ENCODE results near the gene EDN3.

EDN3 gene

DNA sequence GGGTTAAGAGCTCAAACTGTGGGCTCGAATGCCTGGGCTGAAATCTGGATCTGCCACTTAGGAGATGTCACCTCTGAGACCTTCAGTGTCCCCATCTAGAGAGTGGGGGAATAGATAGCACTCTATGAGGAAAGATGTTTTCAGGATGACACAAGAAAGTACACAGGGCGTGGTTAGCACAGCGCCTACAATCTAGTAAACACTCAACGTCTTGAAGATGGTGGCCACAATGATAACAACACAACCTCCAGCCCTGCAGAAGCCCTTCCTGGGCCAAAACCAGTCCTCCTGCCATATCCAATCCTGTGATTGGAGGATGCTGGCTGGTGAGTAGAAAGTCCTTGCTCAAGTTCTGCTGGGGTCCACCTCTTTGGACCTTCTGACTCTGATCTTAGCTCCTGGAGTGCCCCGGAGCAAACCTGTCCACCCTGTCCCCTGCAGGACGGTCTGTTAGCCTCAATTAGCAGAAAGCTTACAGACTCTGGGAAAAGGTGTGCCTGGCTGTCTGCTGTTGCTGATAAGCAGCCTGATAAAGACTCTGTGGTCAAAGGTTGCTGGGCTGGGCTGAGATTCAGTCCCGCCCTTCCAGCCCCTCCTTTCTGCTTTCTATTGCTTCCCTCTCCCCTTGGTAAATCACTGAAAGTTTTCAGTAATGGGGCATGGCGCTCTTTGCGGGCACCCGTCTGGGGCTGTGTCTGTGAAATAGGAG, 8.2 kb downstream of the EDN3 start:
- DNase-seq: no peak

DNA sequence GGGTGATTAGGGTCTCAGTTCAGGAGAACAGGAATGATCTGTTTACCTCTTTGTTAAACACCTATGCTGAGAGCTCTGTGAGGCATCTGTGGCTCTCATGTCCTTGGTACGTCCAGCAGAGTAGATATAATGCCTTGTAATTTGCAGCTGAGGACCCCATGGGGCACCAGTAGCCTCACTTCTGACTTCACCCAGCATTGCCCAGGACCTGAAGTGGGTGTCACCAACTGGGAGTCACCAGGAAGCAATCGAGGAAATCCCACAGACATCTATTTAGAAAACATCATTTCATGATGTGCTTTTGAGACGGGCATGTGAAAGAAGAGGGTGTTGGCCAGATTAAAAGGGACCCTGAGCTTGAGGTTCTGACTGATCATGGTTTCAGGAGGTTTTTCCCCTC, 8.8 kb downstream of the EDN3 start:
- no peak for DNase-seq

DNA sequence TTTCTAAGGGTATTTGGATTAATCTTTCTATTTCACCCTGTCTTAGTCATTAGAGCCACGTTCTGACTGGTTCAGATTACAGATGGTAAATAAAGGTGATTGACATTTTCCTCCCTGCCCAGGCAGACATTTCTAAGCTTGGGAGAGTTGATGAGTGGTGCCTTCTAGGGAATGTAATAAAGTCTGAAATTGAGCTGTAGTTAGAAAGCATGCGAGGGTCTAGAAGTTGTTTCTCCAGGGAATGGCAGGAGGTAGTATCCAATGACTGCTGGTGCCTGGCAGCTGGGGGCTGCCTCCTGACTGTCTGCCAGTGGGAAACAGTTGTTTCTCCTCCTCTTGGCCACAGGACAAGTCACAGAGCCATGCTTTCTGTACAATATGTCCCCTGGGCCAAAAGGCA, 14.6 kb downstream of the EDN3 start:
- no peak for DNase-seq

DNA sequence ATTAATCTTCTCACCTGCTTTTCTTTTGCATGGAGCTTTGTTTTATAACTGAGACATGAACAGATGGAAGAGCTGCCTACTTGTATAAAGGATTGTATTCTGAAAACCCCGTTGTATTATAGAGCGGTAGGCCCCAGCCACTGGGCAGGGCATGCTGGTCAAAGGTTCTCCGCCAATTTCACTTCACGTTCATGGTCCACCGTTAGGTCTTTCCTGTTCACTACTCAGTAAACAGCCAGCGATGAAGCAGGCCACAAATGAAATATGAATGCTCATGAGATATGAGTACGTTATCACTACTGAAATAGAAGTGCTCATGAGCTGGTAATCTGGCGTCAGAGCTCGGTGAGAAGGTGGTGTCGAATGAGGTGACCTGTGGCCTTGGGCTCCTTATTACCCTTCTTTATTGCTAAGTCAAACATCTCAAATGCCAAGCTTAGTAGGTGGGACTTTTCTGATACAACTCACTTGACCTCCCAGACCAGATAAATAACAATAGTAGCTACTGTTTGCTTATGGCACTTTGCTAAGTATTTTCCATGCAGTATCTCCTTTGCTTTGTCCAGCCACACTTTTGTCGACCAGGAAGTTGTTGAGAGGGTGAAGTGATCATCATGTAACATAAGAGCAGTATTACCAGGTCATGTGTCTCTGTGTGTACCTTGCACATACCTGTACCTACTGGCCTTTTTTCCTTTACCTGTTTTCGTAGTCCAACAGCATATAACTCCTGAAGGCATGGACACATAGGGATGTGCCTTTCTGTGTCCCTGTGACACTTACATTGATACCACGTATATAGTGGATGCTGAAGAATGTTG, 16.7 kb downstream of the EDN3 start:
- DNase-seq: no peak

DNA sequence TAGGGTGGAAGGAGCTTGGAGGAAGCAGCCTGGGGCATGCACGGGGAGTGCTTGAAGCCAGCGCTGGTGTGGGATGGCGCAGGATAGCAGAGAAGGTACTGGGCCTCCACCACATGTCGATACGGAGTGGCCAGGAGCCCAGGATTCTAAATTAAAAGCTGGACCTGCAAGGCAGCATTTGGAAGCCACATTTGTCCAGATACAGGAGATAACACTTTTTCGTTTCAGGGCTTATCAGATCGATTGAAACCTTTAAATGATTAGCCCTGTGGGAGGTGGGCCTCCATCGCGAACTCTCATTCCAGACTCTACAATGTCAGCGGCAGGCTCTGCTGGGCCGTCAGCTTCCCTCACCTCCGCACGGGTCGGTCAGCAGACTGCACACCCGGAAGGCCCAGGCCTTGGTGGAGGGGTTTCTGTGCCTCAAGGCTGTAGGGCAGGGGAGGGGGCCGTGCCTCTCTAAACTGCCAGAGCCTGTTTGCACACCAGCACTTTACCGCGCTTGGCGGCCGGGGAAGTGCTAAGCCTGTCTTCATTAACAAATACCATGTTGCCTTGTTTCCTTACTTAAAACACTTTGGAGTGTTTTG, 17.9 kb downstream of the EDN3 start:
- DNase-seq: no peak

DNA sequence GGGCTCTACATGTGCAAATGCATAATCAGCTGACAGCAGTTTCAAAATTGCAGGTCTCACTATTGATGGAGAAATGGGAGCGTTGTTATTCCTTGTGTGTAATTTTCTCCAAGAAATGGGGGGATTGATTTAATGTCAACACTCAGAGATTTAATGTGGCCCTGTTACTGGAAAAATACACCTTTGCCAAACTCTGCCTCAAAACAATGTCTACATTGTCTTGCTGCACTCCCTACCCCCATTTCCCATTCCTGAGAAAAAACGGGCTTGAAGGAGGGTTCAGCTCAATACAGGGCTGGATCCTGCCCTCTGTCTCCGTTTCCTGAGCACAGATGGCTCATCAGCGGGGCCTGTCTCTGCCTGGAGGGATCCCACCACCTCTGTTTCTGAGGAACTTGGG, 18.4 kb downstream of the EDN3 start:
- no peak for DNase-seq

DNA sequence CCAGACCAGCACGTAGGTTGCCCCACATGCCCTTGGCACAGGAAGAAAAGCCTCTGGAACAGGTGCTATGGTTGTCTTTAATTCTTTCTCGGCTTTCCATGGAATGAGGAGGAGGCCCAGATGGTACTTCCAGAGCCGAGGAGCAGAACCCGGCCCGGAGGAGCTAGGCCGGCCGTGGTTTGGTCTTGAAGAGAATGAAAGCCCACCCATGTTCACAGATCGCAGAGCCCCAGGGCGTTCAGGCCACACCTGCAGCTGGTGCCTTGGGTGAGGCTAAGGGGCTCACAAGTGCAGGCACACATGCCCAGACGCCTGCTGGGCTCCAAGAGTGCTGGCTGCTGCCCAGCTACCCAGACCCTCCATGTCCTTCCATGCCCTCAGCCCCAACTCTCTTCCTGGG, 20.0 kb downstream of the EDN3 start:
- DNase-seq: no peak

DNA sequence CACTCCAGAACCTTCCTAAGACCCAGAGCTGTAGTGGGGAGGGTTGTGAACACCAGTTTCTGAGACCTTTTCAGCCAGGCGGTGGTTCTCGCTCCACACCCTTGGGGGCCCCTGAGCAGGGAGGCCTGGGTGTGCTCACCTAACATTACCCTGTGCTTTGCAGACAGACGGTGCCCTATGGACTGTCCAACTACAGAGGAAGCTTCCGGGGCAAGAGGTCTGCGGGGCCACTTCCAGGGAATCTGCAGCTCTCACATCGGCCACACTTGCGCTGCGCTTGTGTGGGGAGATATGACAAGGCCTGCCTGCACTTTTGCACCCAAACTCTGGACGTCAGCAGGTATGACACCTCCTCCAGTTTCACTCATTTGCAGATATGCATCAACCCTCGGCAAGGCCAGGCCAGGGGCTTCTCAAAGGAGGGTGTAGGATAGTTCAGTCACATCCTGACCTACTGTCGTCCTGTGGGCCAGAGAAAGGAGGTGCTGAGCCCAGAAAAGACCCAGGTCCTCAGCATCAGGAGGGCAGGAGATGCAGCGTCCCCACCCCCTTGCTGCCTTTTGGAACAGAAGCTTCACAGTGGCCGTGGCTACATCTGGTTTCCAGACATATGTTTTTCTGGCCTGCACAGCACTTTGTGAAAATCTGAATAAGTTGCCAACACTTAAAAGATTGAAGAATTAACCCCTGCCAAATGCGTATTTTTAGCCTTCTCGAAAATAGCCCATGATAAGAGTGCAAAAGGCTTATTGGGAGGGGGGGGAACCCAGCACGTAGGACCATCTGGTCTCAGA, 20.6 kb downstream of the EDN3 start:
- DNase-seq: no peak

DNA sequence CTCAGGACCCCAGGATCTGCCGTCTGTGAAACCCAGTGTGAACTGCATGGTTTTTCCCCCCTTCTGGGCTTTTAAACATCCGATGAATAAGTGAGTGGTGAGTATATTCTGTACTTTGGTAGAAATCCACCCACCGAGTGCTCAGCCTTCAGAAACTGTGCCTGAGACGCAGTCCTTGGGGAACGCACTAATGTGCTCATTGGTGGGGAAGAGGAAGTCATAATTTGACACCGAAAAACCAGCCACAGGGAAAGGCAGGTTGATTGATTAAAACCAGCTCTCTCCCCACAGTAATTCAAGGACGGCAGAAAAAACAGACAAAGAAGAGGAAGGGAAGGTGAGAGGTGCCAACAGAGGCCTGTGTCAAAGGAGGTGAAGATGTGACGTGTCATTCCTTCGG, 21.7 kb downstream of the EDN3 start:
- DNase-seq: no peak

DNA sequence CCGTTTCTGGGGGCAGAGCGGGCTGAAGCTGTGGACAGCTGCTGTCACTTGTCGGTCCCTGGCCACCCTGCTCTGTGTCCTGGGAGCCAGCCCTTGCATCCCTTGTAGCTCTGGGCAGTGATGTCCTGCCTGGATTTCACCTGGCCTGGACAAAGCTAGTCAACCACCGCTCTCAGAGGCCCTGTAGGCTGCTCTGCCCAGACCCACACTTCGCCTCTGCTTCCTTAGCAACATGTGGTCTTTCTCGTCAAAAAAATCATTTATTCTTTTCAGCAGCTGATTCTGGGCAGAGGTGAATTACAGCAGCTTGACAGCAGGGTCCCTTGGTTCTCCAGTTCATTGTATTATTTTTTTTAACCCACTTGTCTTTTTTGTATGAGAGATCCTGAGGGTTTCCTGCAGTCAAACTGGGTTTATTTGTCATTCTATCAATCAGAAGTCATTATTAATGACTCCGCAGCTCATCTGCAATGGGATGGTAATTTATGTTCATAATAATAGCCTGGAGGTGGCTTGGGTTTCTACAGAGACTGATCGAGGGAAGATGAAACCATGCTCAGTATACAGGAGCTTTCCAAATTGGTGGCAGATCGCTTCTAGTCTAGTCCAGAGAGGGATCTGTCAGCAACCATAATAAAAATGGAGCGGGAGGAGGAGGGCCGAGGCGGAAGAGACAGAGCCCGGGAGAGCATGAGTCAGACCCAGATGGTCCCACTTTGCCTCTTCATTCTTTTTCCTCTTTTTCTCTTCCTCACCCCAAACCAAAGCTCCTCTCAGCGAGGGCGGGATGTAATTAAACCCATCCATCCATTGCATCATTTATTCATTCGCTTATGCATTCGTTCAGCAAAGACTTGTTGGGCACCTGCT, 22.4 kb downstream of the EDN3 start:
- DNase-seq: no peak

DNA sequence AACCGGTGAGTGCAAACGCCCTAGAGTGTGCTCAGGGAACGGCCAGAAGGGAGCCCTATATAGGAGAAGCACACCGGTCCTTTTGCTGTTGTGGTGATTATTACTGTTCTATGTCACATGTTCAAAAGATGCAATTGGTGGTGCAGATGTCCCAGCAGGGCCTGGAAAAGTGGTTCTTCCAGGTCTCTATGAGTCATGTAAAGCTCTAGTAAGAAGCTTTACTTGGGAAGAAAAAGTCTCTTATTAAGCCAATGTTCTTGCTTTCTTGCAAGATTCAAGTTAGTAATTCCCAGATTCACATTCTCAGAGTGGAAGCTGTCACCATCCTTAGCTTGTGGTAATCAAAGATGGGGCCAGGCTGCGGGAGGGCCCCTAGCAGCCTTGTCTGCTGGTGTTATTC, 23.3 kb downstream of the EDN3 start:
- DNase-seq: no peak

DNA sequence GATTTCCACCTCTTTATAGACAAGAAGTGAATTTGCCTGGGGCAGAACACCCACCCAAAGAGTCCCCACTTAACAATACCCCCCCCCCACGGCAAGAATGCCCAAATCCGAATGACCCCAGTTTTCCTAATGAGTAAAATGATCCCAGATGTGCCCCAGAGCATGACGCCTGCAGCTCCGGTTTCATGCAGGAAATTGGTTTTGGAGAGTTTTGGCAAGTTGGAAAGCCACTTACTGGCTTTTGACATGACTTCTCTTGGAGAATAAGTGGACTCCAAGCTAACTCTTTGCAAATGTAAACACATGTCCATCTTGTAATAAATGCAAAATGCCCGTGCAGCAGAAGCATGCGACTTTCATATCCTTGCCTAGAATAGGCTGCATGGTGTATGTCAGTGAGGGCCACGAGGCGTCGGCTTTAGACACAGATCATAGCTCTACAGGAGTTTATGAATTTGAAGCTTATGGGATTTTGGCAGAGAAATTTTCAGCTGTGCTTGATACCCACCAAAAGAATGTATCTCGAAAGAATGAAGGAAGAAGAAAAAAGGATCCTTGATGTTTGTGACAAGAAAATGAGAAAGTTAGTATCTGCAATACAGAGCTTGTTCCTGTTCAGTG, 24.2 kb downstream of the EDN3 start:
- DNase-seq: peak; percentile 82

DNA sequence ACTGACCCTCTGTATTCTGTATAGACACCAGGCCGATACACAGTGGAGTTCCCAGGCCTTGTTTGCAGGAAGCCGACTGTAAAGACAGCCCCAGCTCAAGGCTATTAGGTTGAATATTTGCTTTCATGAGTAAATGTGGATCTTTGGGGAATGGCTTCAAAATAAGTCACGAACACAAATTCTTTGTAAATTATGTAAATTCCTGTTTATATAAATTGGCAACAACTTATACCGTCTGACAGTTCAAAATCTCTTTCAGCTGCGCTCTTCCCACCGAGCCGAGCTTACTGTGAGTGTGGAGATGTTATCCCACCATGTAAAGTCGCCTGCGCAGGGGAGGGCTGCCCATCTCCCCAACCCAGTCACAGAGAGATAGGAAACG, 24.7 kb downstream of the EDN3 start:
- no peak for DNase-seq

DNA sequence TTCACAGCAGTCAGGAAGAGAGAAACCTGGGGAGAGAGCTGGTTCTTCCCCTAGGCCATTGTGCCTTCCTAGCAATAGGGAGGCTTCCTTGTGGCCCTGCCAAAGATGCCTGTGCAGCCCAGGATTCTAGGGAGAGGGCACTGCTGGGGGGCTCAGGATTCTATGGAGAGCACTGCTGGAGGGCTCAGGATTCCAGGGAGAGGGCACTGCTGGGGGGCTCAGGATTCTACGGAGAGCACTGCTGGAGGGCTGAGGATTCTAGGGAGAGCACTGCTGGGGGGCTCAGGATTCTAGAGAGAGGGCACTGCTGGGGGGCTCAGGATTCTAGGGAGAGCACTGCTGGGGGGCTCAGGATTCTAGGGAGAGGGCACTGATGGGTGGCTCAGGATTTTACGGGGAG, 25.8 kb downstream of the EDN3 start:
- no peak for DNase-seq

DNA sequence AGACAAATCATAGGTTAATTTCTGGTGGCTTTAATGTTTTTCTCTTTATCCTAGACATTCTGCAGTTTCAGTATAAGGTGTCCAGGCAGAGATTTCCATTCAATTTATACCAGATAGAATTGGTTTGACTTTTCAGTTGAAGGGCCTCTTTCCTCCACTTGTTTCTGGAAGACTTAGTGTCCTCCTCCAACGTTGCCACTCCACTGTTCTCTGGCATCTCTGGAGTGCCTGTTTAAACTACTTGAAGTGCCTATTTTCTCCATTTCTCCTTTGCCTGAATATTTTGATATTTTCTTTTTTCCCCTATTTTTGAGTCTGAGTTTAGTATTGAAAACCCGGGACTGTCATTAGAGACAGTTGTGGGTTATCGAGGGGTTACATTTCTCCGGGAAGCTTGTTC, 27.7 kb downstream of the EDN3 start:
- peak; percentile 26 for DNase-seq

DNA sequence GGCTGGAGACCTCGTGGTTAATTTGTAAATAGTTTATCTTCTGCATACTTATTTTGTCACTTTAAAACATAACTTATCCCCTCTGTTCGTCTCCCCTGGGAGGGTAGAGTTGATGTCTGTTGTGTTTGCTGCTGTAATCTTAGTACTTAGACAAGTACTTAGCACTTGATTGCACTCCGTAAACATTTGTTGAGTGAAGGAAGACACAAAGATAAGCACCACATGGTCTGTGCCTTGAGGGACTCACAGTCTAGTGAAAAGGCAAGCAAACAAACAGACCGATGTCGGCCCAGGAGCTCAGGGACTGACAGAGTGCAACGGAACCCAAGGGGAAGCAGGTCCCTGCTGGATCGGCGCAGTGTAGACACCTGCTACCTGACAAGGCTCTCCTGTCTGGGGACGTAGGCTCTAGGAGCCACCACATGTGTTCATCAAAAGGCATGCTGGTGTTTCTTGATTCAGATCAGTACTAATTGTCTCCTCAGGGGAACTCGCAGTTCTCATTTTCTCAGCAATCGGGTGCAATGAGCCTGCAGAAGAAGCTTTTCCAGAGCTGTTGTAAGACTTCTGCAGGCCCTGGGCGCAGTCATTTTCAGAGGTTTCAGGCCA, 31.4 kb downstream of the EDN3 start:
- peak; percentile 55 for DNase-seq

DNA sequence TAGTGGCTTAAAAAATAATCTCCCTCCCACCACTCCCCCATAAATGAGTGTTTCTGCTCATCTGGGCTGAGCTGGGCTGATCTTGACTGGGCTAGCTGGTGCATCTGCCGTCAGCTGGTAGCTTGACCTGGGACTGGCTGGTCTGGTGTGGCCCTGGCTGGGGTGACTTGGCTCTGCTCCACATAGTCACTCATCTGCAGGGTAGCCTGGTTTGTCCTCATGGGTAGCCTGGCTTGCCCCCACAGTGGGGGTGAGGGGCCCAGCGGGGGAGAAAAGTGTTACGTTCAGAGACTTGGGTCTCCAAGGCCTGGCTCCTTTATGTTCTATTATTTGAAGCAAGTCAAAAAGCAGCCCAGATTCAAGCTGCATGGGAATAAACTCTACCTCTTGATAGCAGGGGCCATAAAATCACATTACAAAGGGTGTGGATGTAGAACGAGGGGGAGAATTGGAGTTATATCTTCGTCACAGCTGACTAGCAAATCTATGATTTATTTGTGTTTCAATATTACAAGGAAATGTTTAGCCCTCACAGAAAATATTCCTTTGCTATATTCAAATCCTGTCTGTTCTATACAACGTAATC, 32.9 kb downstream of the EDN3 start:
- DNase-seq: no peak

DNA sequence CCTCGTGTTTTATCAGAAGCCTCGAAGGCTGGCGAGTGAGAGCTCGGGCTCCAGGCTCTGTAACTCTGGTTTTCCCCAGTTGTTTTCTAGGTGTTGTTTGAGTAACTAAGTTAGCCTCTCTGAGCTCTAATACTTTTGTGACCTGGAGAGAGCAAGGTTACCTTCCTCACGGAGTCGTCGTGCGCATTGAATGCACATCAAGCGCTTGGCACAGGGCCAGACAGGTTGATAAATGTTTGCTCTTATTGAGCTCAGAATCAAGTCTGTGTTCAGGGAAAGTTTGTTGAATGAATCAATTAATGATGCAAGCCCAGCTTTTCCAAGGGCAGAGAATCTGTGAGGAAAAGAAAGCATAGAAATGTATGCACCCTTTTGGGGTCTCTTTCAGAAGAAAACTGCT, 33.5 kb downstream of the EDN3 start:
- no peak for DNase-seq

DNA sequence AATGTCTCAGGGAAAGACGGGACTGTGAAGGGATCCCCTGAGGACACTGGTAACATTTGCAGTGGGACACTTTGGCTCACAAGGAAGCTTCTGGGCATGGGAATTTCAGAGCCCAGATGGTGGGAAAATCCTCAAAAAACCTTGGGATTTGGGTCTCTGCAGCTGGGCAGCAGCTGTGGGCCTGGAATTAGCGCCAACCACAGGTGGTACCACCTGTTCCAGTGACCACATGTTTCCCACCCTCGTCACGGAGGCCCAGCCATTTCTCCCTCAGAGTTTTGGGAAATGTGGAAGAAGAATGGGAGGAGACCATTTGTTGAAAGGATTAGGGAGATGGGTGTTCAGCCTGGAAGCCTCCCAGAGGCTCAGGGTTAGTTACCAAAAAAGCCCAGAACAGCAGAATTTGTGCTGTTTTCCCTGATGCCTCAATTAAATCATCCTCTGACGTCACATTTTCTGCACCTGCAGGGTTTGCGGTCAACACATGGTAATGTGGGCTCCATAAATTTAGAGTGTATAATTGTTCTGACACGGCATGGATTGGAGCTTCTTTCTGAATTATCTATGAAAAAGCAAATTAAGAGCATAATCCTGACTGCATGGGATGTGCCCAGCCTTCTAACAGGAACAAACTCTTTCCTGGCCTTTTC, 34.4 kb downstream of the EDN3 start:
- no peak for DNase-seq

DNA sequence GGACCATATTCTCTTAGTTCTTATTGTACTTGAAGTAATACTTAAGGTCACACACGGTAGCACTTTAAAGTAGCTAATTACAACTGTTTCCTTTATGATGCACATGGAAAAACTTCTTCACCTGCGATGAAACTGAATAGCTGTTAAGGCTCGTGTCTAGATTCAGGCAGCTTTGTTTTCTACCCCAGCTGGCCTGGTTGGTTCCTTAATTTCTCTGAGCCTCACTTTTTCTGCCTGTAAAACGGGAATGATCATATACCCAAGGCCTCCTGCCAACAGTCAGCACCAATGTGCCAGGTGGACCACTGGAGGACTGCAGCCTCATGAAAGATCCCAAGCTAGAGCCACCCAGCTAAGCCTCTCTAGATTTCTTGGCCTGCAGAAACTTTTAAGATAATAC, 35.0 kb downstream of the EDN3 start:
- peak; percentile 33 for DNase-seq

DNA sequence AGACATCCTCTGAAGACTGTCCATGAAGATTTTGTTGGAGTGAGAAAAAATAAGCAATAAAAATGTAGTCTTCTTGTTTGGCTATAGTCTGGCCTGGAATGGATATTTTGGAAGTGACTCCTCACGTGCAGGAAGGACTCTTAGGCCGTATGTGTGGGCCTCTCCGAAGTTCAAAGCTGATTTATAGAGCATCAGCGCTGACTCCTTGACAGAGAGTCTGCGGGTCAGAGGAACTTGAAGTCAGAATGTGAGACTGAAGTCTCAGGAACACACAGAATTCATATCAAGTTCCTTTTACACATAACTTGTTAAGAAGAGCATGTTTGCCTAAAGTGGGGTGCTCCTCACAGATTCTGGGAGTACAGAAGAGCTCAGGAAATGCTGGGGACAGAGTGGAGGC, 36.1 kb downstream of the EDN3 start:
- no peak for DNase-seq

Data from DMS79 treated with DMSO at 0.1 percent for 48 hours (cell line).